ENCODE data around the gene SNAPC4.

The SNAPC4 gene, protein sequence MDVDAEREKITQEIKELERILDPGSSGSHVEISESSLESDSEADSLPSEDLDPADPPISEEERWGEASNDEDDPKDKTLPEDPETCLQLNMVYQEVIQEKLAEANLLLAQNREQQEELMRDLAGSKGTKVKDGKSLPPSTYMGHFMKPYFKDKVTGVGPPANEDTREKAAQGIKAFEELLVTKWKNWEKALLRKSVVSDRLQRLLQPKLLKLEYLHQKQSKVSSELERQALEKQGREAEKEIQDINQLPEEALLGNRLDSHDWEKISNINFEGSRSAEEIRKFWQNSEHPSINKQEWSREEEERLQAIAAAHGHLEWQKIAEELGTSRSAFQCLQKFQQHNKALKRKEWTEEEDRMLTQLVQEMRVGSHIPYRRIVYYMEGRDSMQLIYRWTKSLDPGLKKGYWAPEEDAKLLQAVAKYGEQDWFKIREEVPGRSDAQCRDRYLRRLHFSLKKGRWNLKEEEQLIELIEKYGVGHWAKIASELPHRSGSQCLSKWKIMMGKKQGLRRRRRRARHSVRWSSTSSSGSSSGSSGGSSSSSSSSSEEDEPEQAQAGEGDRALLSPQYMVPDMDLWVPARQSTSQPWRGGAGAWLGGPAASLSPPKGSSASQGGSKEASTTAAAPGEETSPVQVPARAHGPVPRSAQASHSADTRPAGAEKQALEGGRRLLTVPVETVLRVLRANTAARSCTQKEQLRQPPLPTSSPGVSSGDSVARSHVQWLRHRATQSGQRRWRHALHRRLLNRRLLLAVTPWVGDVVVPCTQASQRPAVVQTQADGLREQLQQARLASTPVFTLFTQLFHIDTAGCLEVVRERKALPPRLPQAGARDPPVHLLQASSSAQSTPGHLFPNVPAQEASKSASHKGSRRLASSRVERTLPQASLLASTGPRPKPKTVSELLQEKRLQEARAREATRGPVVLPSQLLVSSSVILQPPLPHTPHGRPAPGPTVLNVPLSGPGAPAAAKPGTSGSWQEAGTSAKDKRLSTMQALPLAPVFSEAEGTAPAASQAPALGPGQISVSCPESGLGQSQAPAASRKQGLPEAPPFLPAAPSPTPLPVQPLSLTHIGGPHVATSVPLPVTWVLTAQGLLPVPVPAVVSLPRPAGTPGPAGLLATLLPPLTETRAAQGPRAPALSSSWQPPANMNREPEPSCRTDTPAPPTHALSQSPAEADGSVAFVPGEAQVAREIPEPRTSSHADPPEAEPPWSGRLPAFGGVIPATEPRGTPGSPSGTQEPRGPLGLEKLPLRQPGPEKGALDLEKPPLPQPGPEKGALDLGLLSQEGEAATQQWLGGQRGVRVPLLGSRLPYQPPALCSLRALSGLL (N-terminal part only)

DNA sequence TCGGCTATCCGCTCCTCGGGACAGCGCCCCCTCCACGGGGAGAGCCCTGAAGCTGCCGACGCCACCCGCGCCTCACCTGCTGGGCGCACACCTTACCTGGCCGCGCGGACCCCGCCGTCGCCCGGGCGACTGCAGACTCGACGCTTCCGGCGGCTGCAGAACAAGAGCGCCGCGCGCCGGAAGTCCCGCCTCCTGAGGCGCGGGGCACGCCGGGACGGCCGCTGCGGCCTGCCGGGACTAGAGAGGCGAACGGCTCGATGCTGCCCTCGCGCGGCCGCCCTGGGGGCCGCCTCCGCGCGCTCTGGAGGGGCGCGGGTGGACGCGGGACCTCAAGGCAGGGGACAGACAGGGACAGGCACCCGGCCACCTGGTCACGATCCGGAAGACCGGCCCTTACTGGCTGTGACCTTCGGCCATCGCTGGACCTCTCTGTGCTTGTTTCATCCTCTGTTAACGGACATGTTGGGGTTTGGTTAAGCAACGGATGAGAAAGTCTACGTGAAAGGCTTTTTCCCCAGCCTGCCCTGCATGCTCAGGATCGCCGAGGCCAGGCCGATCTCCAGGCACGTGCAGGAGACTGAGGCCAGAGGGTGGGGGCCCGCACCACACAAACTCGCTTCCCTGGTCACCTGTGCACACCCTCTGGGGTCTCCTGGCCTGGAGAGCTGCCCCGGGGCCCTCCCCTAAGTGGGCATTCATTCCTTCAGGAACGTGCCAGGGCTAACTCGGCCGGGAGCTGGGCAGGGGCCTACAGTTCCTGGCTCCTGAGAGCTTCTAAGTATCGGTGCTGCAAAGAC is at the start of gene SNAPC4:
Gene SNAPC4 (minus strand): TSS at position 133 of the 797 bp plus-strand sequence. CDS start 1,742 bp downstream, outside the sequence.
- peak in 1 of 2 experiments; percentile 91 for DNase-seq

DNA sequence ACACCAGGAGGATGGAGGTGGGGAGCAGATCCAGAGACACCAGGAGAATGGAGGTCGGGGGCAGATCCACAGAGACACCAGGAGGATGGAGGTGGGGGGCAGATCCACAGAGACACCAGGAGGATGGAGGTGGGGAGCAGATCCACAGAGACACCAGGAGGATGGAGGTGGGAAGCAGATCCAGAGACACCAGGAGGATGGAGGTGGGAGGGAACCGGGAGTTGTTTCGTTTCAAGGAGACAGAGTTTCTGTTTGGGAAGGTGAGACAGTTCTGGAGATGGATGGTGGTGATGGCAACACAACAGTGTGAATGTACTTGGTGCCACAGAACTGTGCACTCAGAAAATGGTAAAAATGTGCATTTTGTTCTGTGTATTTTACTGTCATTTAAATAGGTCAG is 48.7 kb upstream of the SNAPC4 start:
- no peak for DNase-seq

DNA sequence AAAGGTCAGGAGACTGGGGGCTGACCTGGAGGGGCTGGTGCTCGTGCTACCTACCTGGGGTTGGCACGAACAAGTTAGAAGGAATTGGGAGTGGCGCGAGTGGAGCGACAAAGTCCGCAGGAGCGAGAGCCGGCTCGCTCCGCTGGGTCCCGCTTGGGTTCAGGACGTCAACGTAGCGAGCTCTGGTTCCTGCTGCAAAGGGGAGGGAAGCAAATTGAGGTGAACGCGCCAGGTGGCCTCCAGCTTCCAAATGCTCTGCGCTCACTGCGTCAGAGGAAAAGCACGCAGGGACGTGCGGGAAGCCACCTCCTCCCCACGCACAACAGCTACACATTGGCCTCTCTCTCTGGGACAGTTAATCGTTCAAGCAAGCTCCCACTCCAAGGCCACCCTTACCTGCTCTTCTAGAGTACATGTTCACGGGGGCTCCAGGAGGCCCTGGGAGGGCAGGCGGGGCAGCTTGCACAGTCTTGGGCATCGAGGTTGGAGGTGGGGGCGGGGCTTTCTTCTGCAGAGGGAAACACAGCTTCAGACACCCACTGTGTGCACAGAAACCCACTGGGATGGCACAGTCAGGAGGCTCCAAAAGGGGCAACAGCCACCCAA is 47.3 kb upstream of the SNAPC4 start:
- DNase-seq: no peak

DNA sequence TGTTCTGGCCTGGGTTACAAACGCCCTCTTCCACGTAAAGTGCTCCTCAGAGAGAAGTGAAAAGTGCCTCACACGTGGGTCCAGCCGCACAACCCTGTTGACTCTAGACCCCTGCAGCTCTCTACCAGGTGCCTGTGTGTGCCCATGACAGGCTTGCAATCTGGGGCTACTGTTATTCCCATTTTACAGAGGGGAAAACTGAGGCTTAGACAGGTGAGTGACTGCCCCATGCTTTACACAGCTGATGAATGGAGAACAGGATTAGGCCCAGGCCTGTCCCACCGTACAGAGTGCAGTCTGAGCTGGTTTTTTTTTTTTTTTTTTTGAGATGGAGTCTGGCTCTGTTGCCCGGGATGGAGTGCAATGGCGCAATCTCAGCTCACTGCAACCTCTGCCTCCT is 45.8 kb upstream of the SNAPC4 start:
- no peak for DNase-seq

DNA sequence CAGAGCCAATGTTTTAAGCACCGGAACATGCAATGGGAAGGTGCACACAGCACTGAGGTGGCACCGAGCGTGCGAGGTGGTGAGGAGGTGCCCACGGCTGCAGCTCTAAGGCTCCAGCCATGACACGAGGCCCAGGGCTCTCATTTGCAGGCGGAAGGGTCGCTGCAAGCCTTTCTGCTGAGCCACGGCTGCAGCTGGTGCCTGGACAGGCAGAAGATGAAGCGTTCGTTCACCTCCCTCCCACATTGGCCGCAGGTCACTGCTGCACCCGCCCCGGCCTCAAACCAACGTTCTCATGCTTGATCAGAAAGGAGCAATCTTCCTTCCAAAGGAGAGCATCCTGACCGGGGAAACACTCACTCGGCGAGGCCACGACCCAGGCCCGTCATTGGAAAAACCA is 44.1 kb upstream of the SNAPC4 start:
- DNase-seq: no peak

DNA sequence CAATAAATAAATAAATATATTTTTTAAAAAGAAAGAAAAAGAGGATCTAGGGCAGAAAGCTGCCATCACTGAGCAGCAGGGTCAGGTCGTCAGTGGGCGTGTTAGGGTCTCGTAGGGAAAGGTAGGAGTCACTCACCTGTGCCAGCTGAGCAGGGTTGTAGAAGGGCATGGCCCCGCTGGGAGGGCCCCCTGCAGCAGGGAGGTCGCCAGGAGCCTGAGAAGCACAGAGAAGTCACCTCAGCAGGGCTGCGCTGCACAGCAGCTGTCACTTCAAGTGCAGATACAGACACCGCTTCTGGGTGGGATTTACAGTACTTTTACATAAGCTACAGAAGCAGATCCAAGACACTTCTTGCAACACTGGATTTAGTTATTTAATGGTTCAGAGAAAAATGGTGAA is 43.7 kb upstream of the SNAPC4 start:
- no peak for DNase-seq

DNA sequence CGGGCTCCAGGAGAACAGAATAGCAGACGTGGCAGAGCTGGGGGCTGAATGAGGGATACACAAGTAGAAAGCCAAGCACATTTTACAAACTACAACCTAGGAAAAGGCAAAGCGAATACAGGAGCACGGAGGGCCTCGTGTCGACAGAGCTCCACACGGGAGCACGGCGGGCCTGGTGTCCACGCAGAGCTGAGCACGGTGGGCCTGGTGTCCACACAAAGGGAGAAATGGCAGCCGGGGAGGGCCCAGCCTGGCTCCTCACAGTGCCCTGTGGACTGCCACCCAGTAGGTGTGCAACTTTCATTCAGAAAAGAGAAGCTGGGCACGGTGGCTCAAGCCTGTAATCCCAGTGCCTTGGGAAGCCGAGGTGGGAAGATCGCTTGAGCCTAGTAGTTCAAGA is 43.1 kb upstream of the SNAPC4 start:
- DNase-seq: no peak

DNA sequence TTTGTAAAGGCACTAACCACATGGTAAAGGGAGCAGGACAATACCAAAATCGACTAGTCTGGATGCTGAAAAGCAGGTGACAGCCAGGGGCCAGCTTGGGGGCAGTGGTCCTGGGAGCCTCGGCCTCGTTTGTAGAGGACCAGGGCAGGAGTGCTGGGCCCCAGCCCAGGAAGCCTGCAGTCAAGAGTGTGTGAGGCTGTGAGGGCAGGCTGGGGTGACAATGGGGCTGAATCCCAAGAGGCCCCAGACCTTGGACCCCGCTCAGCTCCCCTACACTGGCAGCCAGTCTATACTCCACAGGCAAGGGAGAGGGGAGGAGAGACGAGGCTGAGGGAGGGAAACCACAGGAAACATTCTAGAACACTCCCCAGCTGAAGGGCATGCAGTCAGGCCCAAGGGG is 42.3 kb upstream of the SNAPC4 start:
- no peak for DNase-seq

DNA sequence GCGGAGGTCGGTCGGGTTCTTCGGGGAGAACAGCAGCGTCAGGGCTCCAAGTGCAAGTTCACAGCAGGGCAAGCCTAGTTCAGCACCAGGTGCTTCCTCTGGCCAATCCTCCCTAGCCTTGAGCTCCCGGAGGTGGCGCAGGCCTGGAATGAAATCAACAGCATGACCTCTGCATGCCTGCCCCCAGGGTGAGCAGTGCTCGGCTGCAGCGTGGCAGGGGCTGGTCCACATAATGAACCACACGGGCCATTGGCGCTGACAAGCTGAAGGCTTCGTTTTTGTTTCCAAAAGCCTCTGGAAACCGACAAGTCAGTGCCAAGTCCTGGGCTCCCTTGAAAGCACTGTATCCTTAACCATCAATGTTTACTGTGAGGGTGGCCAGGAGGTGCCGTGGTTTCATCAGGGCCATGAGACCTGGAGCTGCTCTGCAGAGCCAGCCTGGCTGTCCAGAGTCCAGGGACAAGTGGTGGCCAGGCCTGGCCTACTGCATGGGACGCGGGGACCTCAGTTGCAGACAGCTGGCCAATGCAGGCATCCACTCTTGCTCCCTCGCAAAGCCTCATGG is 41.8 kb upstream of the SNAPC4 start:
- DNase-seq: no peak

DNA sequence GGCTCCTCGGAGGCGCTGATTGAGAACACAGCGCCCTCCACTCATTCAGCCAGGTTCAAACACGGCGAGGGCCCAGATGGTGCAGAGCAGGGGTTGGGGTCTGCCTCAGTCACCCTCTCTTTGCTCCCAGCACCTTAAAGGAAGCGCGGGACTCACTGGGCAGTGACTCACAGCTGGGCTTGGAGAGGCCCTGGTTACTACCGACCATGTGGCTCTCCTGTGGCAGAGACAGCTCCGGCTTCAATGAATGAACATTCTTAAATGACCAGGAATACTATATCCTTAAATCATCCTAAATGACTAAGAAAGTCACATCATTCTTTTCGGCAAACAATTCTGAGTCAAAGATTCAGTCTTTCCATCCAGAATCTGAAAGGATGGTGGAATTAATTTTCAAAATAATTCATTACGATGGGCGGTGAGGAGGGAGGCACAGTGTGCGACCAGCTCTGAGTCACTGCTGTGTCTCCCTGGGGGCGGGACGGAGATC is 41.3 kb upstream of the SNAPC4 start:
- no peak for DNase-seq

DNA sequence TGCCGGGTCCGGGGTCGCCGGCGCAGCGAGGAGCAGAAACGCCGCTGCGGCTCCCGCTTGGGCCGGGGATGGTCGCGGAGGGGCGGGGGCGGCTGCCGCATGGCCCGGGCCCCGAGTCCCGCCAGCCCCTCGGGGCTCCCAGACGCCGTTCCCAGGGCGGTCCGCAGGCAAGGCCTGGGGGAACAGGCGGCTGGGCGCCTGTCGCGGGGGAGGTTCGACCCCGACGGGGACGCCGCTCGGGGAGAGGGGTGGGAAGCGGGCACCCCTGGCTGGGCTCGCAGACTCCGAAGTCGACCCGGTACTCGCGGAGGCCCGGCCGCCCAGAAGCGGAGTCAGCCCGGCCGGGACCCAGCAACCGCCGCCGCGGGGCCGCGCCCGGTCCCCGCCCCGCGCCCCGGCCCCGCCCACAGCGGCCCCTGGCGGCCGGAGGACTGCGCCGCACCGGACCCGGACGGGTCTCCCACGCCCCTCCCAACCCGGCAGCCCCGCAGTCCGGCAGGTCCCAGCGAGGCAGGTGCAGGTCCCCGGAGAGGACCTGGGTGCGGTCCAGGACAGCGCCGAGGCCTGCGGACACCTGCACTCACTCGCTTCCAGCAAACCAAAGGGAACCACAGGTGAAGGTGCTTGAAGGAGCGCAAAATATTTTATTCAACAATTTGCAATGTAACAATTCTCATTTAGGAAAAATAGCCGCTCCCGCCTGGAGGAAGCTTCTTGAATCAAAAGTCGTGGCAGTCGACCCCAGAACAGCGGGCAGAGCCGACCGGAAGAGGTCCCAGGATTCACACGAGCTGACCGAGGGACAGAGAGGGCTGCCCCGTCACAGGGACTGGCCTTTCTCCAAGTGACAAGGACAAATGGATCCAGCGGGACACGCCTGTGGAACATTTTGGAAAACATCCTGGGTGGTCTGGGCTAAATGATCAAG is 39.8 kb upstream of the SNAPC4 start, which contains the start of gene INPP5E:
Gene INPP5E (minus strand): TSS at position 365 of the 928 bp plus-strand sequence. CDS start 426 bp downstream, outside the sequence.
- DNase-seq: peak in 1 of 2 experiments; percentile 69

DNA sequence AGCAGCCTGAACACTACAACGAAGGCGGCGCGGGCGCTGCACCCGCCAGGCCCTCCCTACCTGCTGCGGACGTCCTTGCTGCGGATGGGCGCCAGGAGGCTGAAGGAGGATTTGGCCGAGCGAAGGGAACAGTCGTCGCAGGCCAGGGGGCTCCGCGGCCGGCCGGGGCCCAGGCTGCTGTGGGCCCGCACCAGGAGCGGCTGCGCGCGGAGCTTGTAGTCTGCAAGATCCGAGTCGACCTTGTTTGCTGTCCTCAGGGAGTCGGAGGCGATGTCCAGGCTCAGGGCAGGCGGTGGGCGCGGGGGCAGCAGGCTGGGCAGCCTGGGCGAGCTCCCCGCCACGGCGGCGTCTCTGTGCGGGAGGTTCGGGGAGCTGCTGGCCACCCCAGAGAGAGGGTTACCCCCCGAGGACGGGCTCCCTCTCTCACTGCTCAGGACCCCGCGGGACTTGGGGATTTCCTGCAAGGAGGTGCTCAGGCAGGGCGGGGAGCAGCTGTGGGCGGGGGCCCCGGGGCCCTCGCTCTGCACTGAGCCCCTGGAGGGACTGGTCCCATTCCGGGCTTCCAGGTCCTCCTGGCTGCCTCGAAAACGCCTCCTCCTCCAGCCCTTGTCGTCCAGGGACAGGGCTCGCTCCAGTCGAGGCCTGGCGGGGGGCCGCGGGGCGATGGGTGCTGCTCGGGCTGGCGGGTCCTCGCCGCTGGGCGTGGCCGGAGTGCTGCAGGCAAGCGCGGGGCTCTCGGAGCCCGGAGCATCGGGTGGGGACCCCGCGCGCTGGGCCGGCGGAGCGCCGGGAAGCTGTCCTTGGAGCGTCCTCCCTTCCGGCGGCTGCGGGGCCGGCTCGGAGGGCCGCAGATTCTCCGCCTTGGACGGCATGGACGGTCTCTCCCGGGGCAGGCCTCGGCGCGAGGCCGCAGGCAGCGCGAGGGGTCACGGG is 38.8 kb upstream of the SNAPC4 start:
- DNase-seq: peak in 1 of 2 experiments; percentile 56

DNA sequence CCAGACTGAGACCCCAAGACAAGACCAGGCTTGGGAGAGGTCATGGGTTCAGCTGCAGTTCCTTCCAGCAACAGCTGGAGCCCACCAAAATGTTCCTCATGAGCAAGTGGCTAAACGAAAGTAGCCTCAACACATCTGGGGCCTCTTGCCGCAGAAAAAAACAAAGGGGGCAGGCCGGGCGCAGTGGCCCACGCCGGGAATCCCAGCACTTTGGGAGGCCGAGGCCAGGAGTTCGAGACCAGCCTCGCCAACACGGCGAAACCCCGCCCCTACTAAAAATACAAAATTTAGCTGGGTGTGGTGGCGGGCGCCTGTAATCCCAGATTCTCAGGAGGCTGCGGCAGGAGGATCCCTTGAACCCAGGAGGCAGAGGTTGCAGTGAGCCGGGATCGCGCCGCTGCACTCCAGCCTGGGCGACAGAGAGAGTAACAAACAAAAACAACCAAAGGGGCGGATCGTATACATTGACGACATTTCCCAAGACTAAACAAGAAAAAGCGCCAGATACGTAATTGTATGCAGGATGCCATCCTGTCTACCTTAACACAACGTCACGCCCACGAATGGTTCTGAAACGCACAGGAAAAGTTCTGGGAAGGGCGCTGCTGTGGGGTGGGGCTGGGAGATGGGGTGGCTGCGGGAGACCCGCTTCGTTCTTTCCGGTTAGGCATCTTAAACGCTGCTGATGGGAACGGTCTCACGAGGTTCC is 38.0 kb upstream of the SNAPC4 start:
- DNase-seq: no peak

DNA sequence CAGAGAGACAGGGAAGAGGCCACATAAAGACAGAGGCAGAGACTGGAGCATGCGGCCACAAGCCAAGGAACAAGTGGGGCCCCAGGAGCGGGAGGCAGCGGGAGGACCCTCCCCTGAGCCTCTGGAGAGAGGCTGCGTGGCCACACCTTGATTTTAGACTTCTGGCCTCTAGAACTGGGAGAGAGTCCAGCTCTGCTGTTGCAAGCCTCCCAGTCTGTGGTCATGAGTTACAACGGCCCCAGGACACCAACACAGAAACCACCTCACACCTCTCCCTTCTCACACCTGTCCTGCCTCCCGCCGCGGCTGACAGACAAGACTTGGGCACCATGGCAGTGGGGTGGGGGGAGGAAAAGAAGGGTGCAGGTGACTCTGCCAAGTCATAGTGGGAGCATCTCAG is 37.5 kb upstream of the SNAPC4 start:
- DNase-seq: no peak

DNA sequence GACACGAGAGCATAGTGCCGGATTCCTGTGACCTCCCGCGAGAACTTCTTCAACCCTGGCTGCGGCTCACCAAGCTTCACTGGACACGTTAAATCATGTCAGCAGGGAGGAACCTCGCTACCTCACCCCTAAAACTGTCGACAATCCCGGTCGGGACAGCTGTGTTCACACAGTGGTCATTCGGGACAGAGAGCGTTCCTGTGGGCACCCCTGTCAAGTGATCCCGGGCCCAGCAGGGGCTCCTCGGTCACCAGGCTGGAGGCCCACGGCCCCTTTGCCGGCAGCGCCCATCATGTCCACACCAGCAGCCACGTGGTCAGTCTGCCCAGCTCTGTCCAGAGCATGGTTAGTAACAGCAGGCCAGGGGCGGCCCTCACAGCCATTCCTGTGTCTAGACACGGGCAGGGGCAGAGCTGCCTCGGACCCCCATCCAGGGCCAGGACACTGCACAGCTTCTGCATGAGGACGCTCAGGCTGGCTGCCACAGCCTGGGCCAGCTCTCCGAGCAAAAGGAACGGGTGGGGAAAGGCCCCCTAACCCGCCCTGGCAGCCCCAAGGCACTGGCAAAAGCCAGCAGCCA is 36.2 kb upstream of the SNAPC4 start:
- DNase-seq: no peak

DNA sequence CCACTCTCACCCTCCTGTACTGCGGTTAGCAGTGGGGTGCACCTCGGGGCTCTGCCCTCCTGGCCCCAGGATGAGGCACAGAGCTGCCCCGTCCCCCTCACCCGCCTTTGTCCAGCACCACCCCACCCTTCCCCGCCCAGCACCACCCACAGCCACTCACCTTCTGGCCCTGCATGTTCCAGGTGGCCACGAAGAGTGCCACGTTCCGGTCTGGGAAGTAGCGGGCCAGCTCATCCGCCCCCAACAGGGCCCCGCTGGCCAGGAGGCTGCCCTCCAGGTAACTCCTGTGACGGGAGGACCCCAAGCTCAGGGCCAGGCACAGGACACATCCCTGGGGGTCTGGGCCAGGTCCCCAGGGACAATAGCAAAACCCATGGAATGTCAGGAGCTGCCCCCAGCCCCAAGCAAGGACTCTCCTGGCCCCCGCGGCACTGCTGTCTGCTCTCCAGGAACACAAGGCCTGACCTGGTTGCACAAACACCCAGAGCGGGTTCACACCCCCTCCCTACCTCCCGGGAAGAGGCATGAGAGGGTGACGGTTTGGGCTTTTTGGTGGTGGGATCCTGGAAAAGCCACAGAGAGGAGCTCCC is 34.7 kb upstream of the SNAPC4 start:
- DNase-seq: no peak

Measured in NCI-H526 (cell line).